GM04504 (cell line): ENCODE measurements around the gene ARID5A.
"Not testable (repeated sequence)": the region's sequence is repeated elsewhere in the genome, so short reads cannot be mapped to it uniquely, and the experiment has no call there.

ENCODE experiments used
- DNase-seq: peaks from one replicate; pipeline ENCODE4 v3.0.0-alpha.2; 2012; ENCODE audit warnings: low read depth

Gene ARID5A, protein sequence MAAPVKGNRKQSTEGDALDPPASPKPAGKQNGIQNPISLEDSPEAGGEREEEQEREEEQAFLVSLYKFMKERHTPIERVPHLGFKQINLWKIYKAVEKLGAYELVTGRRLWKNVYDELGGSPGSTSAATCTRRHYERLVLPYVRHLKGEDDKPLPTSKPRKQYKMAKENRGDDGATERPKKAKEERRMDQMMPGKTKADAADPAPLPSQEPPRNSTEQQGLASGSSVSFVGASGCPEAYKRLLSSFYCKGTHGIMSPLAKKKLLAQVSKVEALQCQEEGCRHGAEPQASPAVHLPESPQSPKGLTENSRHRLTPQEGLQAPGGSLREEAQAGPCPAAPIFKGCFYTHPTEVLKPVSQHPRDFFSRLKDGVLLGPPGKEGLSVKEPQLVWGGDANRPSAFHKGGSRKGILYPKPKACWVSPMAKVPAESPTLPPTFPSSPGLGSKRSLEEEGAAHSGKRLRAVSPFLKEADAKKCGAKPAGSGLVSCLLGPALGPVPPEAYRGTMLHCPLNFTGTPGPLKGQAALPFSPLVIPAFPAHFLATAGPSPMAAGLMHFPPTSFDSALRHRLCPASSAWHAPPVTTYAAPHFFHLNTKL

DNA sequence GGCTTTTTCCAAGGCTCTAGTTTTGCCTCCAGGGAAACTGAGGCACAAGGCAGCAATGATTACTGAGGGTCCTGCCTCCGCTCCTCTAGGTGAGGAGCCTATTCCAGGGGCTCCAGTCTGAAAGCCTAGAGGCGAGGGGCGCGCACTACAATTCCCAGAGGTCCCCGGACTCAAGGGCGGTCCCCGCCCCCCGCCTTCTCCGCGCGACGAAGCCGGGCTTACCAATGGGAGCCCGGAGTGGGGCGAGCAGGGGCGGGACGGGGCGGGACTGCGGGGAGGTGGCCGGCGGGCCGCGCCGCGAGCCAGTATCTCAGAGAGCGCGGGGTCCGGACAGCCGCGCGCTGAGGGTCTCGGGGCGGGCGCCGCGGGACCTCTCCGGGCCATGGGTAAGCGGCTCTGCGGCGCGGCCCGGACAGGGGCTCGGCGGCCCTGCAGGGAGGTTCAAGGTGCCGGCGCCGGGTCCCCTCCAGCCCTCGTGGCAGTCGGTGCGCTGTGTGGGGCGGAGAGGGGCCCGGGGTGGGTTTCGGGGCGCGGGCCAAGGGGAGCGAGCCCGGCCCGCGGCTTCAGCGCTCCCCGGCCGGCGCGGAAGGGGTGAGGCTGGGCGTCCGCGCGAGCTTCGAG lies at the start of gene ARID5A:
ARID5A (plus strand) TSS at position 308 of the 621 bp plus-strand sequence; CDS start at position 383, 75 bp downstream.
- peak; percentile 74 for DNase-seq

DNA sequence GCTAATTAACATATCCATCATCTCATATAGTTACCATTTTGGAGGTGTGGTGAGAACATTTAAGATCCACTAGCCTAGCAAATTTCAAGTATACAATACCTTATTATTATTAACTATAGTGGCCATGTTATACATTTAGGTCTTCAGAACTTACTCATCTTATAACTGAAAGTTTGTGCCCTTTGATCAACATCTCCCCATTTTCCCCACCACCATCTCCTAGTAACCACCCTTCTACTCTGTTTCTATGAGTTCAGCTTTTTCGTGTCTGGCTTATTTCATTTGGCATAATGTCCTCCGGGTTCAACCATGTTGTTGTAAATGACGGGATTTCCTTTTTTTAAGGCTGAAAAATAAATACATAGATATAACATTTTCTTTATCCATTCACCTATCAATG lies 47.3 kb upstream of the ARID5A start:
- DNase-seq = no peak

DNA sequence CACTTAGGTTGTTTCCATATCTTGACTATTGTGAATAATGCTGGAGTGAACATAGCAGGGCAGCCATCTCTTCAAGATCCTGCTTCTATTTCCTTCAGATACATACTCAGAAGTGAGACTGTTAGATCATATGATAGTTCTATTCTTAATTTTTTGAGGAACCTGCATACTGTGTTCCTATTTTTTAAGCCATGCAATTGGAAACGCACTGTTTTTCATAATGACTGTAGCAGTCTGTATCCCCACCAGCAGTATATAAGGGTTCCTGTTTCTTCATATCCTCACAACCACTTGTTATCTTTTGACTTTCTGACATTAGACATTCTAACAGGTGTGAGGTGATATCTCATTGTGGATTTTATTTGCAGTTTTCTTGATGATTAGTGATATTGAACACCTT lies 46.9 kb upstream of the ARID5A start:
- DNase-seq = no peak

DNA sequence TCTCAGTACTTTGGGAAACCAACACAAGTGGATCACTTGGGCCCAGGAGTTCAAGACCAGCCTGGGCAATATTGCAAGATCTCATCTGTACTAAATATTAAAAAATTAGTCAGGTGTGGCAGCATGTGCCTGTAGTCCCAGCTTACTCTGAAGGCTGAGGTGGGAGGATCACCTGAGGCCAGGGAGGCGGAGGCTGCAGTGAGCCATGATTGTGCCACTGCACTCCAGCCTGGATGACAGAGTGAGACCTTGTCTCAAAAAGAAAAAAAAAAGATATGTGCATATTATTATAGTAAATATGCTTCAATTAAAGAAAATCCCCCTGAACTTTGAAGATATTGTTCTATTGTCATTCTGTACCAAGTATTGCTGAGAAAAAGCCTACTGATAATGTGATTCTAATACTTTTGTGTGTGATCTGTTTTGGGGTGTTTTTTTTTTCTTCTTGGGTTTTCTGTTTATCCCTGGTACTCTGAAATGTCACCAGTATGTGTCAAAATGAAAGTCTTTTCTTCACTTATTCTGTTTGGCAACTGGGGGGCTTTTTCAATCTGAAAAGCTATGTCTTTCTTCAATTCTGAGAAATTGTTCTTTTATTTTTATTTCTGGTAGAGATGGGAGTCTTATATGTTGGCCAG lies 44.6 kb upstream of the ARID5A start:
- DNase-seq = no peak

DNA sequence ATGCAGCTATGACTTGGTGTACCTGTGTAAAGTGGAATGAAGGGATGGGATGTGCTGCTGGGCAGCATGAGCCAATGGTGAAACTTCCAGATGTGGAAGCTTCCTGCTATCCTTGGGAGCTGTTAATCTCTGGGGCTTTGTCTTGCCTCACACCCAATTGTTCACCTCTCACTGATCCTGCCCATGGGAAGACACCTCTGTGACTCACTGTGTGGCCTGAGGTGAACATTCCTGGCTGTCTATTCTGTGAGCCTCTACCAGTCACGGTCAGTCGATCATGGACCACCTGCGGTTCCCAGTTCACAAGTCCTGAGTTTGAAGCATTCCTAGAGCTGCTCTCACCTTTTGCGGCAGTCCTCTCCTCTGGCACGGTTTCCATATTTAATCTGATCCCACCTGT lies 43.5 kb upstream of the ARID5A start:
- DNase-seq = no peak

DNA sequence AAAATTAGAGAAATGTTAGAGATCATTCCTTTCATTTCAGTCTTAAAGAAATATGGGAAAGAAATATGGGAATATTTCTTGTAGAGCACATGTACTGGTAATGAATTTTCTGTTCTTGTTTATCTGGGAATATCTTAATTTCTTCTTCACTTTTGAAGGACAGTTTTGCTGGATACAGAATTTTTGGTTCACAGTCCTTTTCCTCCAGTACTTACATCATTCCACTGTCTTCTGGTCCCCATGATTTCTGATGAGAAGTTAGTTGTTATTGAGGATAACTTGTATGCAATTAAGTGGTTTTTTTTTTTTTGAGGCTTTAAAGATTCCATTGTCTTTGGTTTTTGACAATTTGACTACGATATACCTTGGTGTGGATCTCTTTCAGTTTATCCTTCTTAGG lies 42.4 kb upstream of the ARID5A start:
- no peak for DNase-seq

DNA sequence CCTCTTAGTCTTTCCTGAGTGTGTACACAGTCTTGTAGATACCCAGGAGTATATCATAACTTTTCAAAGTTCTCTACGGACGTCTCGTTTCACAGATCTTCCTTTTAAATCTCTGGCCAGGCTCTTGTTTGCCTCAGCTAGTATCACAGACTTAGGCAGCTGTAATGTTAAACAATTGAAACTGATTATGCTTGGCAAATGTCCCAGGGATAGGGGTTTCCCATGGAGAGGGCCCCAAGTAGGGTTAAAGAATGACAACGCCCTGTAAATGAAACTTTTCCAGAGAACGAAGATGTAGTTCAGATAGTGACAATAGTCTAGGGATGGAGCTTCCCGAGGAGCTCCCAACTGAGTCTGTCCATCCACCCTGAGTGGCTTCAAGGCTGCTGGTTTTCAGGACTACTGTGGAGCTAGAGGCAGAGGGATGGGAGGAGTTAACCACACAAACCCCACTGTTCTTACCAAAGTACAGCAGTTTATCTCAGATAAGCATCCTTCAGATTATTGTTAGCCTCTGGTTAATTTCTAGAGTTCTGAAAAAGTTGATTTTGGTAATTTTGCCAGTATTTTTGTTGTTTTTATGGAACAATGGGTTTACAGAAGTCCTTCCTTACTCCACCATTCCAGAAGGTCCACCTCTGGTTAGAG lies 40.4 kb upstream of the ARID5A start:
- DNase-seq = no peak

DNA sequence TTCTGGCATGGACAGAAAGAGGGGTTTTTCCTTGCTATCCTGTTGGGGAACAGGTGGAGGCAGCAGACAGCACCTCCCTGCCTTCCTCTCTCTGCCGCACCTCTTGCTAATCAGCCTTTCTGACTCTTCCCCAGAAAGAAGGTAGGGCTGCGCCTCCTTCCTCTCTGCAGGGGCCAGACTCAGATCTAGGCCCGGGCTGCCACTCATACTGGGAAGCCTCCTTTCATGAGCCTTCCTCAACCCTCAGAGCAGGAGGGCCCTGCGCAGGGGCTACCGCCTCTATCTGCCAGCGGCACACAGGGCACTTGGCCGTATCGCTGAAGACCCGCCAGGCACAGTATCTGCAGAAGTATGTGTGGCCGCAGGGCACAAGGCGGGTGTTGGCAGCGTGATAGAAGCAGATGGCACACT lies 38.5 kb upstream of the ARID5A start:
- DNase-seq = no peak

DNA sequence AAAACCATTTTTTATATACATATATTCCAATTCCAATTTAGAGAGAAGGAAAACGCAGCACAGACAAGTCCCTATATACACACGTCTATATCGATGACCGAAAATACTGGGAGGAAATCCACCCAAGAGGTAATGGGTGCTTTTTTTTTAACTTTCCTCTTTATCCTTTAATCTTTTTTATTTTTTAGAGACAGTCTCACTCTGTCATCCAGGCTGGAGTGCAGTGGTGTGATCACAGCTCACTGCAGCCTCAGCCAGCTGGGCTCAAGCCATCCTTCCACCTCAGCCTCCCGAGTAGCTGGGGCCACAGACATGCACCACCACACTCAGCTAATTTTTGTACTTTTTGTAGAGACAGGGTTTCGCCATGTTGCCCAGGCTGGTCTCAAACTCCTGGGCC lies 37.9 kb upstream of the ARID5A start:
- not testable (repeated sequence) for DNase-seq

DNA sequence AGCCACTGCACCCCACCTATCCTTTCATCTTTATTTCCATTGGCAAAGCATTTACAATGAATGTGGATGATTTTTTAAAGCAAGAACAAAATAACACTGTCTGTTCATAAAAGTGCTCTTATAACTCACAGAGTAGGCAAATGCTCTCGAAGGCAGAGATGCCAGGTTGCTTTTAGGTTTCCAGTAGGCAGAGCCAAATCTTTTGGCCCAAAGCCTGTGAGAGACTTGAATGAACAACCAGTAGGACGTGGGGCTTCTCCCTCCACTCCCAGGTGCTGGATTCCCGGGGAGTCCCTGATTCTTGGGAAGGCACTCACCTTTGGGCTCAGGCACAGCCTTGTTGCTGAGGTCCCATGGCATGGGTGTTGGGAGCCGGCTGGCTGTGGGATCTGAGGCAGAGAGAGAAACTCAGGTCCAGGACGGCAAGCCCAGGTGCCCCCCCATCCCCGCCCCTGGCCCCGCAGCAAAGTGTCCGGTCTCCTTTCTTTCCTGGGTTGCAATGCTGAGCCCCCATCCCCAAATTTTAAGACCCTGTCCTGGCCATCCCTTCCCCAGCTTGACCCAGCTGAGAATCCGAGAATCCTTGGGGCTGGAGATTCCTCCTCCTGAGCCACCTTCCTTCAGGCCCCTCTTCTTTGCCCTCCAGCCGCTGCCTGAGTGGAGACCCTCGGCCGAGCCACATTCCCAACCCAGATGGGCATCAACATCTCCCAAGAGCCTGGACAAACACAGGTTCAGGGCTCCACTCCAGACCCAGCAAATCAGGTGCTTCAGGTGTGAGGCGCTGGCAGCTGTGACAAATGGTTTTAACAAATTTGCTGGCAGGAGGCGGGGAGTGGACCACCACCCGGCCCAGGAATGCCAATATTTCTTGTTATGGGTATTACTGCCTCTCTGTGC lies 37.2 kb upstream of the ARID5A start:
- no peak for DNase-seq

DNA sequence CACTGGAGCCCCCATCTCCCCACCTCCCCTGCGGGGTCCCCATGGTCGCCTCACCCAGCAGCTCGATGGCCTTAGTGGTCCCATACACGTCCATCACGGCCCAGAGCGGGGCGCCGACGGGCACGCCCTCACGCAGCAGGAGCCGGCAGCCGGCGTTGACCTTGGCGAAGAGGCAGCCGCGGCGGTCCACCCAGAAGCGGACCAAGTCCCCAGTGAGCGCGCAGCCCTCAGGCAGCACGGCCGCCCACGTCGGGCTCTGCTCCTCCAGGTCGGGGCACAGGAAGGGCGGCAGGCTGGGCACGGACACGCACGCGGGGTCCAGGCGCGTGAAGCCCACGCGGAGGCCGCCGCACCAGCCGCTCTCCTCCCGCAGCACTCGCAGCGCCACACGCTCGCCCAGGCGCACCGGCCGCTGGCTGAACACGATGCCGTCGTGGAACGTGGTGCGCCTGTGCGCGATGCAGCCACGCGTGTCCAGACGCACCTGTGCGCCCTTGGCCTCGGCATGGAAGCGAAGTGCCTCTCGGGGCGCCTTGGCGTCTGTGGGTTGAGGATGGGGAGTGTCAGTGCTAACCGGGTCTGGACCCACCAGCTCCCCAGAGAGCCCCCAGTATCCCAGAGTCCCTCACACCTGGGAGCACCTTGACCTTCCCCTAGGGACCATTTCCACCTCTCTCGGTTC lies 36.0 kb upstream of the ARID5A start:
- DNase-seq = no peak

DNA sequence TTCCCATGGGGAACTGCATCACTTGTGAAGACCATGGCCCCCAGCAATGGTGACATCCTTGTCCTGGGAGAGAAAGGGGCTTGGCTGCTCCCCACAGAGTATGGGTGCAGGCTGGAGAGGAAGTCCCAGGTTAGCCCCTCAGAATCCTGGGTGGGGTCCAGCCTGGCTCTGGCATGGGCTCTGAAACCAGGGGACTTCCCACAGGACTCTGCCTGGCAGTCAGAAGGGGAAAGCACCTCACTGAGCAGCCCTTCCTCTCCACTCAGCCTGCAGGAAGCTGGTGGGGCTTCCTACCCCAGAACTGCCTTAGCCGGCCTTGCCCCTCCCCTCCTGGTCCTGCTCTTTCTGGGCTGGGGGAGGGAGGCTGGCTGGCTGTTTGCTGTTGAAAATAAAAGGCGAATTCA lies 35.1 kb upstream of the ARID5A start:
- no peak for DNase-seq

DNA sequence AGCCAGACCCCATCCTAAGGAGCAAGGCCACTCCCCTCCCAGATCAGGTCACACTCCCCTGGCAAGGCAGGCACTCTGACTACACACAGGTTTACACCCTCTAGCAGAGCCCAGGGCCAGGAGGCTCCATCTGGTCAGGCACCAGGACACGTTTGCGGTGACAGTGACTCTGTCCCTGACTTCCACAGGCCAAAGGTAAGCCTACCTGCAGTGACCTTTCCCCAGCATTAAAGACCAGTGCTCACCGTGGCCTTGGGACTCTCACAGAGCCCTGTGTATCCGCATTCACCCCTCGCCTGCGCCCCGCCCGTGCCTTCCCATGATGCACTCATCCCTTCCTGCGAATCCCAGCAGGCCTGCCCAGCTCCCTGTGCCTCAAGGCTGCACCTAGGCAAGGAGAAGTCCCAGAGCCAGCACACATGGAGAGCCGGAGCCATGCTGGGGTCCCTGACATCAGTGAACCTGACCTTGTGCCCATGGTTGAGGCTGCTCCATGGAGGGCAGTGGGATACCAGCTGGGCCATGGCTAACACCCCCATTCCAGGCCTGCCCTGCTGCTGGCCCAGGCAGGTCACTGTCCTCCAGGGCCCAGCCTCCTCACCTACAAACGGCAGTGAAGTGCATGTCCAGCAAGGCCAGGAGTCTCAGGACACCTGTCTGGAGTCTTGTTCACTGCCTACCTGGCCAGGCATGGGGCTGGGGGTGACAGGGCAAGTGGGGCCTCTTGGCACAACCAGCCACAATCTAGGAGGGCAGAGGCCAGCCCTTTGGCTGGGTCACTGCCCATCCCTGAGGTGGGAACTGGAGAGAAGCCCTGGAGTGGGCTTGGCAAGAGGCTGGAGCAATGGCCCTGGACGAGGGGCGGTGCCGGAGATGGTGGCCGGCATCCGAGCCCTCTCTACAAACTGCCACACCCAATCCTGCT lies 34.4 kb upstream of the ARID5A start:
- DNase-seq = no peak

DNA sequence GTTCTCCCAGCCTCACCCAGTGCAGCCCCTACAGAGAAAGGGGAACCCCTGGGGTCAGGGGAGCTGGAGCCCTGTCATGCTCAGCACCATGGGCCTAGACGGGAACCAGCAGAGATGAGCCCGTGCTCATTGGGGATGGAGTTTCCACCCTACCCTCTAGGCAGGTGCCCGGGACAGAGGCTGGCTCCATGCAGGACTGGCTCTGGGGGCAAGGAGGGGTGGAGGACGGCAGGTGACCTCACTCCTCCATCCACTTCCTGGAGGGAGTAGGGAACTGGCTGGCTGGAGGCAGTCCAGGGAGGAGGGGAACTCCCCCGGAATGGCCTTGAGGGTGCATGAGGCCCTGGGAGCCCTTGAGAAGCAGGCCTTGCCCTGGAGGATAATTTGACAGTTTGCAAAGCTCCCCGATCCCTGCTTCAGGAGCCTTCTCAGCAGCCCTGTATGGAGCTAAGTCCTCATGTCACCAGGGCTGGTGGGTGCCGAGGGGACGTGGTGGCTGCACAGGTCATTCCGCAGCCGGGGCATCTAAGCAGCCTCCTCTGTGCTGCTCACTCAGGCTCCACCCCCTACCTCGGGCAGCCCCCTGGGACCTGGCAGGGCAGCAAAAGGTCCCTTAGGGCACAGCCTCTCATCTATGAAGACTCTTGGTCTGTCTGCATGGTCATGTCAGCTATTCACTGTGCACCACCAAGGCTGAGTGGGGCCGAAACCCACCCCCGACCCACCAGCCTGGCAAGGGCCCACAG lies 33.5 kb upstream of the ARID5A start:
- DNase-seq = no peak

DNA sequence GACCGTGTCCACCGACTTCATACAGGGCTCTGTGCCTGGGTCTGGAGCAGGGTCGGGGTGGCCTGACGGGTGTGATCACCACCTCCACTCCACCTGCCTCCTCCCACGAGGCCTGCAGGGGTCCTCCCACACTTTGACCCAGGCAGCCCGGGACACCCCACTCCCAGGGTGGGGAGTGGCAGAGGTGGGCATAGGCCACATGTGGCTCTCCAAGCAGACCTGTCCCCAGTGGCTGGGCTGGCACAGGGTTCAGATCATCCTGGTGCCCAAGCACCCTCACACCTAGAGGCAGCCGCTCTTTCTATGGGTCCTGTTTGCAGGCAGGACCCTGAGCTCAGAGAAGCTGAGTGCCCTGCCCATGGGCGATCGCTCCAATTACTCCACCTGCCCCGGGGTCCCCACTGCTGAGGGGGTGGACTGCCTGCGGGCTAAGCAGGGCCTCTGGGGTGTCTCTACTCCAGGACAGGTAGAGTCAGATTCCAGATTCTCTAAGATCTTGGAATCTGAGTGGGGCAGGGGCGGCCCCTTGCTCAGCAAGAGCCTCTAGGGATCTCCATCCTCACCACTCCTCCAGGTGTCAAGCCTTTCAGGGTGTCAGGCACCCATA lies 32.8 kb upstream of the ARID5A start:
- no peak for DNase-seq

DNA sequence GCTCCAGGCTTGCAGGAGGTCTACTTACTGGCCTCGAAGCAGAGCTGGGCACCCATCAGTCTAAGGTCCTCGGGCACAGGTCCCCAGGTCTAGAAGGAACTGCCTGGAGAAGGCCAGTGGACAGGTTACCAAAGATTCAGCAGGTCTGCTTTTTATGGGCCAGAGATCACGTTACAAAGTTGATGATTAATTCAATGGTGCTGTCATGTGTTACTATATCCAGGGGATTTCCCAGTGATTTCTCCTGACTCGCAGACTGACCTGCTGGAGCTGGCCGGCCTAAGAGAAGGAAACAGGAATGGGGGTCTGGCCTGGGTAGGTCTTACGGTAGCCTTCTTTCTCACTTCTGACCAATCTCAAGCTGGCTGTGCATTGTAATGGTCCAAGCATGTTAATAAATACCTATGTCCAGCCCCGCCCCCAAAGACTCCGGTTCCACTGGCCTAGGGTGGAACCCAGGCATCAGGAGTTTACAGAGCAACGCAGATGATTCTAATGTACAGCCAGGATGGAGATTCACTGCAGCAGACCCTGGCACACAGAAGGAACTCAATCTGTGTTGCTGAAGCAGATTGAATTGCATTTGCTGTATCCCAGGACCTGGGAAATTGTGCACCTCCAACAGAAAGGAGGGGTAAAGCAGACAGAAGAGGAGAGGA lies 31.2 kb upstream of the ARID5A start, which contains the start of gene NEURL3:
NEURL3 (minus strand) TSS at position 127 of the 659 bp plus-strand sequence; CDS start at position 56, 71 bp downstream.
- no peak for DNase-seq

DNA sequence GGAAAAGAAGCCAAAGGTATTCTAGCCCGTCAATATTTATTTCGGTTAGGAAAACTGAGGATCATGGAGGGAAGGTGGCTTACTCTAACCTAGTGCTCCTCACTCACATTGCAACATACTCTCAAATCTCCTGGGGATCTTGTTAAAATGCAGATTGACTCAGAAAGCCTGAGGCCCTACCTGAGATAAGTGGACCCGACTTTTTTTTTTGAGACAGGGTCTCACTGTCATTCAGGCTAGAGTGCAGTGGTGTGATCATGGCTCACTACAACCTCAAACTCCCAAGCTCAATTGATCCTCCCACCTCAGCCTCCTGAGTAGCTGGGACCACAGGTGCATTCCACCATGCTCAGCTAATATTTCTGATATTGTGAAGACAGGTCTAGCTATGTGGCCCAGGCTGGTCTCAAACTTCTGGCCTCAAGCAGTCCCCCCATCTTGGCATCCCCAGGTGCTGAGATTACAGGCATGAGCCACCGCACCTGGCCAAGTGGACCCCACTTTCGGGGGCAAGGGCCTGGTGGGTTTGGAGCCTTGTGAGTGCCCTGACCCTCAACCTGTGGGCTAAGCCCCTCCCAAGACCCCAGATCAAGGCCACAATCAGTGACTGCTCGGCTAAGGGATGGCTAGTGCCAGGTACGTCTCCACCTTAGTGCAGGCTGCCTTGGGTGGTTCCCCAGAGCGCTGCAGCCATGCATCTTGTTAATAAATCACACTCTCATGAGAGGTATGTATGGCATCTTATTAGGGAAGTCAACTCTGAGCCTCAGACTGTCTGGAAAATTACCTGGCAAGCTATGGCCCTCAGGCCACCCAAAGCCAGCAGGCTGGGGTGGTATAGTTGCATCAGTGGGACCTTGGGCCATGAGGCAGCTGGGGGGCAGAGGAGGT lies 30.3 kb upstream of the ARID5A start:
- DNase-seq = no peak
